GM12865 (cell line): ENCODE measurements around the gene PUDP.

Experiments
- DNase-seq: peaks from one replicate; pipeline ENCODE4 v3.0.0; 2010; ENCODE audit warnings: low read depth
- H3K4me3 ChIP-seq: 2 replicates; pipeline ENCODE4 v1.5.1; 2011; ENCODE audit warnings: mild to moderate bottlenecking, low read depth, low read length, control low read depth
- CTCF ChIP-seq: IDR thresholded peaks from 2 replicates; pipeline ENCODE4 v1.5.1; 2011; ENCODE audit warnings: low read length, control low read depth, low read depth, inconsistent platforms; ENCODE audit not compliant: insufficient read depth; ENCODE audit errors: missing control alignments

The PUDP gene

GRCh38 chrX:7059859-7060258, 88.1 kb downstream of the PUDP start:
- DNase-seq: no peak
- no peak for TF ChIP-seq CTCF
- no peak overlapping the region for H3K4me3 ChIP-seq

GRCh38 chrX:7059214-7059838, 88.6 kb downstream of the PUDP start:
- H3K4me3 ChIP-seq: no peak overlapping the region
- no peak for TF ChIP-seq CTCF
- peak; percentile 86 for DNase-seq

- H3K4me3 ChIP-seq: no peak overlapping the region
- no peak for DNase-seq
- TF ChIP-seq CTCF: no peak
Measured at GRCh38 chrX:7055386-7056137, 92.4 kb downstream of the PUDP start.

GRCh38 chrX:7054219-7055216, 93.4 kb downstream of the PUDP start:
- no peak overlapping the region for H3K4me3 ChIP-seq
- DNase-seq: no peak
- no peak for TF ChIP-seq CTCF

GRCh38 chrX:7052541-7052940, 95.4 kb downstream of the PUDP start:
- no peak for DNase-seq
- no peak for TF ChIP-seq CTCF
- H3K4me3 ChIP-seq: no peak overlapping the region

- H3K4me3 ChIP-seq: no peak overlapping the region
- no peak for DNase-seq
- TF ChIP-seq CTCF: no peak
Measured at GRCh38 chrX:7050271-7050670, 97.7 kb downstream of the PUDP start.
